Skeletal muscle satellite cell (primary cell): ENCODE measurements around the gene LTBP2.

Experiments
- H3K27me3 ChIP-seq: 2 replicates; pipeline ENCODE4 v1.7.0; 2013; ENCODE audit warnings: low read length; ENCODE audit not compliant: control insufficient read depth, insufficient read depth
- H3K36me3 ChIP-seq: 2 replicates; pipeline ENCODE4 v1.7.0; 2013; ENCODE audit warnings: mild to moderate bottlenecking, control low read depth, low read length; ENCODE audit not compliant: insufficient read depth
- H3K4me1 ChIP-seq: 2 replicates; pipeline ENCODE4 v1.7.0; 2013; ENCODE audit warnings: low read length; ENCODE audit not compliant: control insufficient read depth, insufficient read depth
- H3K4me2 ChIP-seq: 2 replicates; pipeline ENCODE4 v1.7.0; 2013; ENCODE audit warnings: mild to moderate bottlenecking, low read length
- H3K4me3 ChIP-seq: 2 replicates; pipeline ENCODE4 v1.7.0; 2013; ENCODE audit warnings: low read length
- H3K9ac ChIP-seq: 2 replicates; pipeline ENCODE4 v1.7.0; 2013; ENCODE audit warnings: mild to moderate bottlenecking, low read depth, low read length, moderate library complexity
- H3K9me3 ChIP-seq: replicated peaks from 2 replicates; pipeline ENCODE4 v1.7.0; 2013; ENCODE audit warnings: mild to moderate bottlenecking, control low read depth, low read length

The LTBP2 gene

GRCh38 chr14:74507085-74507484 lies 105.0 kb downstream of the LTBP2 start:
- Histone ChIP-seq H3K4me3 (no peak overlapping the region), H3K27me3 (no peaks in the 10 kb centered on the region), H3K4me2 (no peak overlapping the region), H3K9ac (no peak overlapping the region), H3K9me3 (no peaks in the 10 kb centered on the region), H3K36me3 (peaks cover 96% of the 10 kb centered on the region), H3K4me1 (peaks cover 22% of the 10 kb centered on the region)

GRCh38 chr14:74506411-74506851 lies 105.6 kb downstream of the LTBP2 start:
- Histone ChIP-seq H3K9me3 (no peaks in the 10 kb centered on the region), H3K4me2 (no peak overlapping the region), H3K36me3 (peaks cover 97% of the 10 kb centered on the region), H3K27me3 (no peaks in the 10 kb centered on the region), H3K4me3 (no peak overlapping the region), H3K9ac (no peak overlapping the region), H3K4me1 (peaks cover 16% of the 10 kb centered on the region)

GRCh38 chr14:74505831-74506230 lies 106.2 kb downstream of the LTBP2 start:
- Histone ChIP-seq H3K9me3 (no peaks in the 10 kb centered on the region), H3K36me3 (peaks cover 99% of the 10 kb centered on the region), H3K4me2 (no peak overlapping the region), H3K27me3 (no peaks in the 10 kb centered on the region), H3K9ac (no peak overlapping the region), H3K4me3 (no peak overlapping the region), H3K4me1 (peaks cover 10% of the 10 kb centered on the region)

GRCh38 chr14:74504874-74505720 lies 106.9 kb downstream of the LTBP2 start:
- H3K4me1 ChIP-seq: peaks cover 2% of the 10 kb centered on the region
- H3K36me3 ChIP-seq: peaks cover 99% of the 10 kb centered on the region
- no peak overlapping the region for H3K9ac ChIP-seq
- H3K9me3 ChIP-seq: no peaks in the 10 kb centered on the region
- no peak overlapping the region for H3K4me2 ChIP-seq
- H3K27me3 ChIP-seq: no peaks in the 10 kb centered on the region
- H3K4me3 ChIP-seq: no peak overlapping the region

GRCh38 chr14:74504412-74504811 lies 107.6 kb downstream of the LTBP2 start:
- Histone ChIP-seq H3K27me3 (no peaks in the 10 kb centered on the region), H3K4me3 (no peak overlapping the region), H3K4me1 (no peaks in the 10 kb centered on the region), H3K36me3 (peaks cover 99% of the 10 kb centered on the region), H3K9me3 (no peaks in the 10 kb centered on the region), H3K9ac (no peak overlapping the region), H3K4me2 (no peak overlapping the region)

- Histone ChIP-seq H3K4me3 (no peak overlapping the region), H3K4me2 (no peak overlapping the region), H3K9me3 (no peaks in the 10 kb centered on the region), H3K27me3 (no peaks in the 10 kb centered on the region), H3K9ac (no peak overlapping the region), H3K36me3 (peaks cover 99% of the 10 kb centered on the region), H3K4me1 (no peaks in the 10 kb centered on the region)
Observed at GRCh38 chr14:74503938-74504335, 108.1 kb downstream of the LTBP2 start.

- Histone ChIP-seq H3K36me3 (peaks cover 98% of the 10 kb centered on the region), H3K9me3 (no peaks in the 10 kb centered on the region), H3K9ac (no peak overlapping the region), H3K4me1 (no peaks in the 10 kb centered on the region), H3K4me2 (no peak overlapping the region), H3K27me3 (no peaks in the 10 kb centered on the region), H3K4me3 (no peak overlapping the region)
Observed at GRCh38 chr14:74503291-74503937, 108.6 kb downstream of the LTBP2 start.

- Histone ChIP-seq H3K36me3 (peaks cover 91% of the 10 kb centered on the region), H3K9ac (no peak overlapping the region), H3K4me2 (no peak overlapping the region), H3K4me3 (no peak overlapping the region), H3K27me3 (no peaks in the 10 kb centered on the region), H3K9me3 (no peaks in the 10 kb centered on the region), H3K4me1 (no peaks in the 10 kb centered on the region)
Observed at GRCh38 chr14:74502236-74503019, 109.6 kb downstream of the LTBP2 start.

- Histone ChIP-seq H3K27me3 (no peaks in the 10 kb centered on the region), H3K9ac (no peak overlapping the region), H3K4me1 (no peaks in the 10 kb centered on the region), H3K9me3 (no peaks in the 10 kb centered on the region), H3K36me3 (peaks cover 83% of the 10 kb centered on the region), H3K4me3 (no peak overlapping the region), H3K4me2 (no peak overlapping the region)
Observed at GRCh38 chr14:74501691-74502090, 110.3 kb downstream of the LTBP2 start.

- H3K36me3 ChIP-seq: peaks cover 78% of the 10 kb centered on the region
- no peaks in the 10 kb centered on the region for H3K27me3 ChIP-seq
- H3K4me1 ChIP-seq: no peaks in the 10 kb centered on the region
- no peak overlapping the region for H3K9ac ChIP-seq
- no peak overlapping the region for H3K4me3 ChIP-seq
- no peaks in the 10 kb centered on the region for H3K9me3 ChIP-seq
- no peak overlapping the region for H3K4me2 ChIP-seq
Observed at GRCh38 chr14:74501135-74501614, 110.9 kb downstream of the LTBP2 start.

- Histone ChIP-seq H3K4me2 (no peak overlapping the region), H3K9me3 (no peaks in the 10 kb centered on the region), H3K4me3 (no peak overlapping the region), H3K27me3 (no peaks in the 10 kb centered on the region), H3K36me3 (peaks cover 72% of the 10 kb centered on the region), H3K4me1 (peaks cover under 1% of the 10 kb centered on the region), H3K9ac (no peak overlapping the region)
Observed at GRCh38 chr14:74500417-74501134, 111.5 kb downstream of the LTBP2 start.
